Neural cell (in vitro differentiated cells): ENCODE measurements around the gene JAZF1.

ENCODE experiments used
- CTCF ChIP-seq: fragments of 450-650 bp; IDR thresholded peaks from 2 replicates; pipeline ENCODE4 v1.5.1; 2014; ENCODE audit warnings: antibody characterized with exemption, mild to moderate bottlenecking, moderate library complexity; ENCODE audit not compliant: poor library complexity, severe bottlenecking
- EP300 ChIP-seq: fragments of 450-650 bp; conservative IDR thresholded peaks from 2 replicates; pipeline ENCODE4 v1.6.1; 2014; ENCODE audit warnings: antibody characterized with exemption, mild to moderate bottlenecking, moderate library complexity; ENCODE audit not compliant: poor library complexity, severe bottlenecking
- TAF1 ChIP-seq: IDR thresholded peaks from 2 replicates; pipeline ENCODE4 v1.6.1; 2012; ENCODE audit warnings: low read depth

- no peak for TF ChIP-seq EP300
- no peak for TF ChIP-seq CTCF
- TF ChIP-seq TAF1: no peak
Measured at GRCh38 chr7:28082071-28082470, 98.5 kb downstream of the JAZF1 start.
